Adipose tissue (tissue), 3 donors: ENCODE results near the gene CNN1. TPM values are rescaled to one million over a fixed set of nuclear protein-coding genes. Genes with fewer than 3 reads are reported as not detected.
"Not testable (repeated sequence)": the region's sequence is repeated elsewhere in the genome, so short reads cannot be mapped to it uniquely, and the experiment has no call there.

ENCODE experiments used
- H3K27ac ChIP-seq: one replicate; pipeline ENCODE4 v1.5.1; 2013; ENCODE audit warnings: low read depth, low read length
- WGBS, 3 donors: extraction: QIAGEN DNeasy Blood & Tissue Kit; methylation state at CpG; one replicate each; pipeline ENCODE4 v1.1.7; 2013; 5-methylcytosine and 5-hydroxymethylcytosine counted together
- polyA plus RNA-seq, 3 donors: library from polyadenylated mRNA; stranded (reverse); fragments of 200-250 nt; gene quantifications; one replicate each; pipeline ENCODE4 v1.2.3, GENCODE V29; 2013
- donor health status: healthy with polysubstance abuse.
- donor health status: Bipolar disorder and iron deficiency.
- donor health status: healthy.

CNN1 gene
- polyA plus RNA-seq, 3 donors: 4.3 to 39.0 (median 21.4) TPM

GRCh38 chr19:11587975-11588631 lies 49.5 kb downstream of the CNN1 start:
- 53 to 74% (median 65%) methylated on average over 12 to 13 of the region's 13 CpGs for WGBS, 3 donors

GRCh38 chr19:11594084-11594483 lies 55.4 kb downstream of the CNN1 start:
- no peak overlapping the region for H3K27ac ChIP-seq
- 85 to 87% (median 87%) methylated on average over 4 of the region's 4 CpGs for WGBS, 3 donors

More at GRCh38 chr19:11587975-11588631, 49.5 kb downstream of the CNN1 start:
- H3K27ac ChIP-seq: no peak overlapping the region

GRCh38 chr19:11596156-11596555 lies 57.5 kb downstream of the CNN1 start:
- WGBS, 3 donors: 80 to 83% (median 80%) methylated on average over 10 of the region's 10 CpGs

GRCh38 chr19:11597202-11598102 lies 58.8 kb downstream of the CNN1 start, which contains the start of gene ZNF627:
ZNF627 (plus strand) TSS chr19:11597483; CDS start chr19:11597628, 145 bp downstream.
- H3K27ac ChIP-seq: peak within 1 kb of the TSS; percentile 3
- WGBS, 3 donors: 0% methylated on average over 65 to 67 of the region's 67 CpGs

More at GRCh38 chr19:11596156-11596555, 57.5 kb downstream of the CNN1 start:
- H3K27ac ChIP-seq: no peak overlapping the region

GRCh38 chr19:11598103-11598483 lies 59.4 kb downstream of the CNN1 start:
- 59 to 67% (median 59%) methylated on average over 10 of the region's 10 CpGs for WGBS, 3 donors
- H3K27ac ChIP-seq: no peak overlapping the region

GRCh38 chr19:11598746-11599145 lies 60.1 kb downstream of the CNN1 start:
- 92 to 98% (median 93%) methylated on average over 2 of the region's 2 CpGs for WGBS, 3 donors

GRCh38 chr19:11599704-11600103 lies 61.1 kb downstream of the CNN1 start:
- WGBS, 3 donors: 89 to 97% (median 90%) methylated on average over 8 of the region's 8 CpGs

More at GRCh38 chr19:11598746-11599145, 60.1 kb downstream of the CNN1 start:
- no peak overlapping the region for H3K27ac ChIP-seq

More at GRCh38 chr19:11599704-11600103, 61.1 kb downstream of the CNN1 start:
- H3K27ac ChIP-seq: not testable (repeated sequence)

Other genes with a start within 250 kb of the CNN1 start
- not detected for gene TSPAN16, start 242.7 kb upstream of the CNN1 start, polyA plus RNA-seq
- 10 to 100 TPM in 2 of 3 donors, 1 to 10 TPM in 1; 4.6 to 29.6 (median 10.3) TPM for gene RAB3D, start 199.2 kb upstream of the CNN1 start, polyA plus RNA-seq
- gene TMEM205, start 192.6 kb upstream of the CNN1 start, polyA plus RNA-seq: 10 to 100 TPM; 61.4 to 97.8 (median 69.7) TPM
- 10 to 100 TPM; 15.8 to 43.5 (median 20.9) TPM for gene CCDC159, start 192.3 kb upstream of the CNN1 start, polyA plus RNA-seq
- 10 to 100 TPM in 2 of 3 donors, 1 to 10 TPM in 1; 5.9 to 18.3 (median 17.9) TPM for gene PLPPR2, start 183.4 kb upstream of the CNN1 start, polyA plus RNA-seq
- 1 to 10 TPM; 1.4 to 2.4 (median 2.1) TPM for gene SWSAP1, start 164.2 kb upstream of the CNN1 start, polyA plus RNA-seq
- gene EPOR, start 154.5 kb upstream of the CNN1 start, polyA plus RNA-seq: 10 to 100 TPM in 1 of 3 donors, 1 to 10 TPM in 2; 8.0 to 10.5 (median 8.7) TPM
- 10 to 100 TPM; 12.9 to 30.4 (median 23.6) TPM for gene RGL3, start 119.5 kb upstream of the CNN1 start, polyA plus RNA-seq
- under 1 TPM in 2 of 3 donors, not detected in 1; 0.15 to 0.30 TPM for gene ODAD3, start 103.7 kb upstream of the CNN1 start, polyA plus RNA-seq
- 100 to 1,000 TPM; 111 to 154 (median 149) TPM for gene PRKCSH, start 103.2 kb upstream of the CNN1 start, polyA plus RNA-seq
- under 1 TPM in 1 of 3 donors, not detected in 2; 0.03 TPM for gene ELAVL3, start 57.8 kb upstream of the CNN1 start, polyA plus RNA-seq
- 1 to 10 TPM; 5.8 to 8.0 (median 6.5) TPM for gene ZNF653, start 33.0 kb upstream of the CNN1 start, polyA plus RNA-seq
- 10 to 100 TPM; 48.1 to 56.4 (median 50.4) TPM for gene ECSIT, start 9.7 kb upstream of the CNN1 start, polyA plus RNA-seq
- gene ELOF1, start 20.4 kb downstream of the CNN1 start, polyA plus RNA-seq: 10 to 100 TPM; 52.6 to 55.2 (median 55.1) TPM
- 10 to 100 TPM in 1 of 3 donors, 1 to 10 TPM in 2; 9.7 to 19.6 (median 9.9) TPM for gene ACP5, start 38.8 kb downstream of the CNN1 start, polyA plus RNA-seq
- 1 to 10 TPM; 1.7 to 5.7 (median 2.4) TPM for gene ZNF627, start 58.6 kb downstream of the CNN1 start, polyA plus RNA-seq
- 1 to 10 TPM; 1.4 to 2.8 (median 2.1) TPM for gene ZNF823, start 200.1 kb downstream of the CNN1 start, polyA plus RNA-seq
- gene ZNF441, start 228.1 kb downstream of the CNN1 start, polyA plus RNA-seq: 1 to 10 TPM; 1.2 to 2.4 (median 1.9) TPM